Measurements from ENCODE around the gene TMA7.
"Not testable (repeated sequence)": the region's sequence is repeated elsewhere in the genome, so short reads cannot be mapped to it uniquely, and the experiment has no call there.

The TMA7 gene

DNA sequence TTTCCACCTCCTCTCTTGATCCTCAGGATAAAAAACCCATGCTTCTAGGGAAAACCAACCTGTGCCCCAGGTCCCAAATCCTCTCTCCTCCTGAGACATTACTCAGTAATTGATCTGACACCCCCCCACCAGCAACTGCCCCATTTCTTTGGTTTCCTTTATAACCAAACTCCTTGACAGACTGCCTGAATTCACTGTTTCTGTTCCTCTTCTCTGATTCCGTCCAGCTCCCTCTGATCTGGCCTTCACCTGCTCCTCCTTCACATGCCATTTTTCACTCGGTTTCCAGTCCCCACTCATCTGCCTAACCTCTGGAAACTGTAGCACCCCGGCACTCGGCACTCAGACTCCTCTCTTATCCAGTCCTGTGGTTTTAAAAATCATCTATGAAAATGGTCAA lies 2.2 kb upstream of the TMA7 start:
- FAIRE-seq: no peak

GRCh38 chr3:48440590-48440958 lies 517 bp downstream of the TMA7 start:
- FAIRE-seq: no peak

GRCh38 chr3:48441940-48442339 lies 1.9 kb downstream of the TMA7 start:
- no peak for FAIRE-seq

DNA sequence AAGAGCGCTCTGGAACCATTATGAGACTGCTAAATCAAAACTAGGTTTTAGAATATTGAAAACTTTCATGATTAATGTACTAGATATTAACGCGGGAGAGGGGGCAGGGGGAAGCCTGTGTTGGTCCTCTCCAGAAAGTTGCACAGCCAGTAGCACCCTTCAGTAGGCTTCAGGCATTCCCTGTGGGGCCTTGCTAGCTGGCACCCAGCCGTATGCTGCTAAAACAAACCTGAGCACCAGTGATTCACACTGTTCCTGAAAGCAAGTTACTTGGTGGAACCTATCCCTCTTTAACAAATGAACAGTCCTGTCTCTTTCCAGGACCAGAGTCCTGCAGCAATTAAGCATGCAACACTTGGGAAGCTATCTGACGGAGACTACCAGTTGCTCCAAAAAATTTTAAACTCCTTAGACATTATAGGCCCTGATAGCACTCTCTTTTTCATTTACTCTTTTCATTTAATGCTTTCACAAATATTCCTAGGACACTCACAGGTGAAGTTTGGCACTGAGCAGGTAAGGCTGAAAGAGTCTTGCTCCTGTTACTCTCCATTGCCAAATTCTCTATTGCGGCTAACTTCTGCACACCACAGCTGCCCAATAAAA lies 5.3 kb downstream of the TMA7 start:
- FAIRE-seq: no peak

- FAIRE-seq: no peak
Measured at GRCh38 chr3:48446043-48446424, 6.0 kb downstream of the TMA7 start.

DNA sequence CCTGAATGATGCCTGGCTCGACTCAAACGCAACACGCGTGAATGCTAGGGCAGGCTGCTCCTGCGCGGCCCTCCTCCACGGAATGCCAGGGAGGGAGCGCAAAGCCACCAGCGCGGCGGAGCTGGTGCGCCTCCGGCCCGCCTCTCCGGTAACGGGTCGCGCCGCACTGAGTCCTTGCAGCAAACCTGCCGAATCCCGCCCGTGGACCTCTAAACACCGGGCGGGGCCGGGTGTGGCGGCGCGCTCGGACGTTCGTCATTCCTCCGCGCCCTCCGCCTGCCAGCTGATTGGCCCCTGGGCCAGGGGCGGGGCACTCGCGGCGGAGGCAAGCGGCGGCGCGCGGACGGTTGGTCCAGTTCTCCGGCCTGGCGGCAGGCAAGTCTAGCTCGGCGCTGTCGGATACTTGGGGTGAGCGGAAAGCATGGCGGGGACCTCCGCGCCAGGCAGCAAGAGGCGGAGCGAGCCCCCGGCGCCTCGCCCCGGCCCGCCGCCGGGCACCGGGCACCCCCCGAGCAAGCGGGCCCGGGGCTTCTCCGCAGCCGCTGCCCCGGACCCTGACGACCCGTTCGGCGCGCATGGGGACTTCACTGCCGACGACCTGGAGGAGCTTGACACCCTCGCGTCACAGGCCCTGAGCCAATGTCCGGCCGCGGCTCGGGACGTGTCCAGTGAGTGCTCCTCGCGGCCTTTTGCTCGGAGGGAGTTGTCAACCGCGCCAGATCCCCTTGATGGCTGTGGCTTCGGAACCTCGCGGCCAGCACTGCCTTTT lies 6.6 kb downstream of the TMA7 start, which contains the start of gene ATRIP:
Gene ATRIP, plus strand, starts transcription at position 313 of the 769 bp plus-strand sequence. Its CDS starts 109 bp downstream, at position 422.
- FAIRE-seq: no peak

GRCh38 chr3:48451270-48451669 lies 11.2 kb downstream of the TMA7 start:
- no peak for FAIRE-seq

- no peak for FAIRE-seq
Measured at GRCh38 chr3:48456456-48456855, 16.4 kb downstream of the TMA7 start.

GRCh38 chr3:48459331-48459730 lies 19.3 kb downstream of the TMA7 start:
- no peak for FAIRE-seq

DNA sequence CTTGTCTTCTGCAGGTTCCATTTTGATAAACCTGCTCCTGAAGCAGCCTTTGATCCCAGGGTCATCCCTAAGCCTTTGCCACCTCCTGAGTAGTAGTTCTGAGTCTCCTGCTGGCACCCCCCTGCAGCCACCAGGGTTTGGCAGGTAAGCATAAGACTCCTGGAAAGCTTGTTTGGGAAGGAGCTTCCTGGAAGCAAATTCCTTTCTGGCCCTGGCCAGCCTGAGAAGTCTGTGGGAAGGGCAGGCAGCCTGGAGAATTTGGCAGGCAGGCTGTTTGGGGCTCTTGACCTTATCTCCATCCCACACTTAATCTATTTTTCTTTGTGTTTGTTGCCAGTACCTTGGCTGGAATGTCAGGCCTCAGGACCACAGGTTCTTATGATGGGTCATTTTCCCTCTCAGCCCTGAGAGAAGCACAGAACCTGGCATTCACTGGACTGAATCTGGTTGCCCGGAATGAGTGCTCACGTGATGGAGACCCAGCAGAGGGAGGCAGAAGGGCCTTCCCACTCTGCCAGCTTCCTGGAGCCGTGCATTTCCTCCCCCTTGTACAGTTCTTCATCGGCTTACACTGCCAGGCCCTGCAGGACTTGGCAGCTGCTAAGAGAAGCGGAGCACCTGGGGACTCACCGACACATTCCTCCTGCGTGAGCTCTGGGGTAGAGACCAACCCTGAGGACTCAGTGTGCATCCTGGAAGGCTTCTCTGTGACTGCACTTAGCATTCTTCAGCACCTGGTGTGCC lies 19.9 kb downstream of the TMA7 start:
- FAIRE-seq: no peak

DNA sequence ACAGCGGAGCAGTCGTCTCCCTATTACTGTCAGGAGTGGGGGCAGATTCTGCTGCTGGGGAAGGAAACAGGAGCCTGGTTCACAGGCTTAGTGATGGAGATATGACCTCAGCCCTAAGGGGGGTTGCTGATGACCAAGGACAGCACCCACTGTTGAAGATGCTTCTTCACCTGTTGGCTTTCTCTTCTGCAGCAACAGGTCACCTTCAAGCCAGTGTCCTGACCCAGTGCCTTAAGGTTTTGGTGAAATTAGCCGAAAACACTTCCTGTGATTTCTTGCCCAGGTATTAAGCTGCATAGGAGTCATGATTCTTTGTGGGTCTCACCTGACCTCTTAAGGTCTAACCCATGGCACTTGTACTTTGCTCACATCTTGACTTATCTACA lies 20.5 kb downstream of the TMA7 start:
- FAIRE-seq: no peak

GRCh38 chr3:48461767-48462166 lies 21.7 kb downstream of the TMA7 start:
- FAIRE-seq: not testable (repeated sequence)

- no peak for FAIRE-seq
Measured at GRCh38 chr3:48463703-48464102, 23.6 kb downstream of the TMA7 start.

- FAIRE-seq: no peak
Measured at GRCh38 chr3:48464713-48465221, 24.7 kb downstream of the TMA7 start.

DNA sequence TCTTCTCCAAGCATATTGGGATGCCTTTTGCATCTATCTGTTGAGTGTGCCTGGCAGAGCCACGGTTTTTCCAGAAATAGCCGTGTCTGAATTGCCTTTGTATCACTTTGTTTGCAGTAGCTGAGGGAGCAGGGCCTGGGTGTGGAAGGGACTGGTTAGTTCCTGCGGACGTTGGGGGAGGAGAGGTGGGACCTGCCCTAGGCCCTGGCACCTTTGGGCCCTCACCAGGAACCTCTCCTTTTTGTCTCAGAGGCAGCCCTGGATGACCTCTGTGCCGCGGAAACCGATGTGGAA lies 25.1 kb downstream of the TMA7 start:
- FAIRE-seq: no peak

DNA sequence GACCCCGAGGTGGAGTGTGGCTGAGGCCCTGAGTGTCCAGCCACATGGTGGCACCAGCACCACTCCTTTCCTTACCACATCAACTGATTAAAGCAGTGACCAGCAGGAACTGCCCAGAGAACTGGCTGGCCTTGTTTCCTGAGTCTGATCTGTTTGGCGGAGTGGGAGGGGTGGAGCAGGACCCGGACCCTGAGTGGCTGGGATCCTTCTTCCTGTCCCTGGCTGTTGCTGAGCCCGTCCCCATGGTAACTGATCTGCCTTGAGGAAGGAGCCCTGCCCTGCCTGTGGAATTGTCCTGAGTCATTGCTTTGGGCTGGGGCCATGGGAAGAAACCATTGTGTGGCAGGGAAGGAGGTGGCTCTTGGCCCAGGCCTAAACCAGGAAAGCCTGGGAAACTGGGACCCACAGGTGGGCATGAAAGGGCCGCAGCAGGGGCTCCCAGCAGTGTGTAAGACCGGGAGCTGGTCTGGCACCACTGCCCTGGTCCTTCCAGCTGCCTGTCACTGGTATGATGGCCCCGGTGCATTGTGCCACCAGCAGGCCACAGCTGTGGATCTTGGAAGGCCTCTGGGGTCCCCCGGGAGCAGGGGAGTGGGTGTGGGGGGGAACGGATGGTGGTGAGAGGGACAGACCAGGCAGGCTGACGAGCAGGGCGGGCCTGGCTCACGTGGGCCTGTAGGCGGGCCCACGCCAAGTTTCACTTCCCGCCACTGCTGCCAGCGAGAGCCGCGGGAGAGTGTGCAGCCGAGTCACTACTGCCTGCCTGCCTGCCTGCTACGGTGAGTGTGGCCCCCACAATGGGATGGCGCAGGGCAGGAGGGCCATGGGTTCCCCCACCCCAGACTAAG lies 25.7 kb downstream of the TMA7 start:
- FAIRE-seq: peak; percentile 94

- no peak for FAIRE-seq
Measured at GRCh38 chr3:48466386-48467109, 26.5 kb downstream of the TMA7 start.

GRCh38 chr3:48467110-48467454 lies 27.0 kb downstream of the TMA7 start:
- FAIRE-seq: no peak

GRCh38 chr3:48467473-48468267 lies 27.6 kb downstream of the TMA7 start:
- FAIRE-seq: no peak

- FAIRE-seq: no peak
Measured at GRCh38 chr3:48468329-48468731, 28.3 kb downstream of the TMA7 start.

GRCh38 chr3:48469046-48469915 lies 29.2 kb downstream of the TMA7 start:
- no peak for FAIRE-seq
